Uterus (tissue), 2 donors: ENCODE measurements around the gene RMND5A.

Experiments
- CTCF ChIP-seq, 4 experiments: fragments of 200-600 bp in 2 of 4; fragments of 450-650 bp in 2 of 4; sonication (generic) in 2 of 4; IDR thresholded peaks; one replicate each; pipeline ENCODE4 v1.5.1; 2016 to 2019; ENCODE audit warnings: antibody characterized with exemption in 4 of 4, mild to moderate bottlenecking in 2 of 4, moderate library complexity in 1 of 4
- POLR2A ChIP-seq, 2 donors: fragments of 450-650 bp; IDR thresholded peaks; one replicate each; pipeline ENCODE4 v1.6.1; 2016; ENCODE audit warnings: antibody characterized with exemption in 2 of 2, mild to moderate bottlenecking in 1 of 2, moderate library complexity in 1 of 2

GRCh38 chr2:86787736-86788135 lies 67.6 kb downstream of the RMND5A start:
- TF ChIP-seq CTCF (IDR thresholded peaks at IDR 0.05) (no peak), POLR2A (IDR thresholded peaks at IDR 0.05) (no peak)
